Peyer's patch (tissue), 4 donors: Measurements from ENCODE around the gene MACO1. TPM values are rescaled to one million over a fixed set of nuclear protein-coding genes. Genes with fewer than 3 reads are reported as not detected.
"Not testable (repeated sequence)": the region's sequence is repeated elsewhere in the genome, so short reads cannot be mapped to it uniquely, and the experiment has no call there.

Source experiments
- DNase-seq, 3 donors: peaks; one replicate each; pipeline ENCODE4 v3.0.0-alpha.2; 2017 to 2019
- H3K27ac ChIP-seq, 4 donors: fragments of 200-600 bp; sonication (generic); one replicate each; pipeline ENCODE4 v1.5.1; 2016 to 2019
- H3K27me3 ChIP-seq, 2 donors: fragments of 200-600 bp; sonication (generic); one replicate each; pipeline ENCODE4 v1.5.1; 2019
- H3K36me3 ChIP-seq, 3 donors: fragments of 200-600 bp; sonication (generic); one replicate each; pipeline ENCODE4 v1.5.1; 2016 to 2019
- H3K4me1 ChIP-seq, 4 donors: fragments of 200-600 bp; sonication (generic); one replicate each; pipeline ENCODE4 v1.5.1; 2016 to 2019
- H3K4me3 ChIP-seq, 4 donors: fragments of 200-600 bp; sonication (generic); 1 replicate in 3 of 4; 2 replicates in 1 of 4; pipeline ENCODE4 v1.5.1; 2016 to 2019; ENCODE audit warnings: mild to moderate bottlenecking in 1 of 4
- H3K9me3 ChIP-seq, 4 donors: fragments of 200-600 bp; sonication (generic); one replicate each; pipeline ENCODE4 v1.5.1; 2016 to 2019; ENCODE audit warnings: mild to moderate bottlenecking in 1 of 4
- total RNA-seq, 4 donors: library from RNA; depleted of rRNA; stranded (reverse); fragments of >200 nt; gene quantifications; one replicate each; pipeline ENCODE4 v1.1.0, GENCODE V29; 2016
- TF ChIP-seq, protein P1 (sequence below), 6 experiments: fragments of 450-650 bp in 4 of 6; fragments of 200-600 bp in 2 of 6; sonication (generic) in 1 of 6; IDR thresholded peaks; one replicate each; pipeline ENCODE4 v1.5.1; 2017 to 2019; ENCODE audit warnings: antibody characterized with exemption in 6 of 6, mild to moderate bottlenecking in 3 of 6, moderate library complexity in 1 of 6

The MACO1 gene
- total RNA-seq, 4 donors from 2014 or later: 17.7 to 25.6 (median 22.8) TPM

DNA sequence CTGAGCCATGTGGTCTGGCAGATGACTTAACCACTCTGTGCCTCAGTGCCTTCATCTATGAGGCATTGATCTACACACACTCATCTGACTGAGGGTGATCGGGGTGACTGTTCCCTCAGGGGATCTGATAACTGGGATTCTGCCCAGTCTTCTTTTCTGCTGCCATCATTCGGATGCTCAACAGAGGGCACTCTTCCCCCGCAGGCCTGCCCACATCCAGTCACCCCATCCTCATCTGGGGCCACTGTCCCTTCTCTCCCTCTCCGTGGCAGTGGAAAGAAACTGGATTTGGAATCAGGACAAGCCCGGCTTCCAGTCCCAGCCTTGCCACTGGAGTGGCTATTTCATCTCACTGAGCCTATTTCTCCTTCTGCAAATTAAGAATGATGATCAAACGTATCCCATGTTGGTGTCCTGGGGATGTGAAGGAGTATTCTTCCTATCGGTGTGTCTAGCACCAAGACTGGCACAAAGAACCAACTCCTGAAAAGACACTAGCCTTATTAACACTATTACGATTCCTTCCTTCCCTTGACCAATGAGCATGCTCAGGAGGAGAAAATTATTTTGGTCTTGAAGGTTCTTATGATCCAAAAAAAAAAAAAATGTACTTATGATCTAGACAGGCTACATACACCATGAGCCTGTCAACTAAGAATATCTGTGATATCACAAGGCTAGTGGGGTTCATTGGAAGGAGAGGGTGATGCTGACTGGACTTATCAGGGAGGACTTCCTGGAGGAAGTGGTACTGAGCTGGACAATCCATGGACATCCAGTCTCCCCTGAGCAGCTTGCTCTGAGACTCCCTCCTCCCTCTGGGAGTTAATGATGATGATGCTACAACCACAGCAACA, 27.5 kb upstream of the MACO1 start:
- TF ChIP-seq, protein P1, sequence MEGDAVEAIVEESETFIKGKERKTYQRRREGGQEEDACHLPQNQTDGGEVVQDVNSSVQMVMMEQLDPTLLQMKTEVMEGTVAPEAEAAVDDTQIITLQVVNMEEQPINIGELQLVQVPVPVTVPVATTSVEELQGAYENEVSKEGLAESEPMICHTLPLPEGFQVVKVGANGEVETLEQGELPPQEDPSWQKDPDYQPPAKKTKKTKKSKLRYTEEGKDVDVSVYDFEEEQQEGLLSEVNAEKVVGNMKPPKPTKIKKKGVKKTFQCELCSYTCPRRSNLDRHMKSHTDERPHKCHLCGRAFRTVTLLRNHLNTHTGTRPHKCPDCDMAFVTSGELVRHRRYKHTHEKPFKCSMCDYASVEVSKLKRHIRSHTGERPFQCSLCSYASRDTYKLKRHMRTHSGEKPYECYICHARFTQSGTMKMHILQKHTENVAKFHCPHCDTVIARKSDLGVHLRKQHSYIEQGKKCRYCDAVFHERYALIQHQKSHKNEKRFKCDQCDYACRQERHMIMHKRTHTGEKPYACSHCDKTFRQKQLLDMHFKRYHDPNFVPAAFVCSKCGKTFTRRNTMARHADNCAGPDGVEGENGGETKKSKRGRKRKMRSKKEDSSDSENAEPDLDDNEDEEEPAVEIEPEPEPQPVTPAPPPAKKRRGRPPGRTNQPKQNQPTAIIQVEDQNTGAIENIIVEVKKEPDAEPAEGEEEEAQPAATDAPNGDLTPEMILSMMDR (IDR thresholded peaks at IDR 0.05): peak in 1 of 6 experiments; percentile 35
- H3K27me3 ChIP-seq, H3K36me3 ChIP-seq, H3K9me3 ChIP-seq, H3K27ac ChIP-seq, H3K4me3 ChIP-seq, DNase-seq, H3K4me1 ChIP-seq: not testable (repeated sequence)

DNA sequence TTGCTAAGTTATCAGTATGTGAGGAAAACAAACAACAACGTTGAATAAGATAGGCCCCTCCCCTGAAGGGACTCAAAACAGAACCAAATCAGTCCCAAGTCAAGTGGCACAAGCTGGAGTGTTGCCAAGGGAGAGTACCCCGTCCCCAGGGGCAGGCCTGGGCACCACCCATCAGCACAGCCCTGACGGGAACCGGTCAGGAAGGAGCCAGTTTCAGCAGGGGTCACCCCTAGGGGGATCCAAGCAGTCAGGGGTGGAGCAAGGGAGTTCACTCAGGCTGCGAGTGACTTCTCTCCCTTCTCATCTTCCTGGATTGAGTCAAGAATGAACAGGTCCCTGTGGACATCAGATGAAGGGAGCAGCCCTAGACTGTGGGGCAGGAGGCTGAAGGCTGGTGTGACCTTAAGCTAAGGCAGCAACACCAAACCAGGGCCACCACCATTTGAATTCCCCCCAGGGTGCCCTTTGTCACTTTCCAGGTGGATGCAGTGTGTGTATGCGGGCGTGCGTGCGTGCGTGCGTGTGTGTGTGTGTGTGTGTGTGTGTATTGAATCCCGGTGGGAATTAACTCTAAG, 24.9 kb upstream of the MACO1 start:
- not testable (repeated sequence) for DNase-seq, H3K4me3 ChIP-seq, H3K27ac ChIP-seq, H3K27me3 ChIP-seq, H3K9me3 ChIP-seq, H3K4me1 ChIP-seq, H3K36me3 ChIP-seq

DNA sequence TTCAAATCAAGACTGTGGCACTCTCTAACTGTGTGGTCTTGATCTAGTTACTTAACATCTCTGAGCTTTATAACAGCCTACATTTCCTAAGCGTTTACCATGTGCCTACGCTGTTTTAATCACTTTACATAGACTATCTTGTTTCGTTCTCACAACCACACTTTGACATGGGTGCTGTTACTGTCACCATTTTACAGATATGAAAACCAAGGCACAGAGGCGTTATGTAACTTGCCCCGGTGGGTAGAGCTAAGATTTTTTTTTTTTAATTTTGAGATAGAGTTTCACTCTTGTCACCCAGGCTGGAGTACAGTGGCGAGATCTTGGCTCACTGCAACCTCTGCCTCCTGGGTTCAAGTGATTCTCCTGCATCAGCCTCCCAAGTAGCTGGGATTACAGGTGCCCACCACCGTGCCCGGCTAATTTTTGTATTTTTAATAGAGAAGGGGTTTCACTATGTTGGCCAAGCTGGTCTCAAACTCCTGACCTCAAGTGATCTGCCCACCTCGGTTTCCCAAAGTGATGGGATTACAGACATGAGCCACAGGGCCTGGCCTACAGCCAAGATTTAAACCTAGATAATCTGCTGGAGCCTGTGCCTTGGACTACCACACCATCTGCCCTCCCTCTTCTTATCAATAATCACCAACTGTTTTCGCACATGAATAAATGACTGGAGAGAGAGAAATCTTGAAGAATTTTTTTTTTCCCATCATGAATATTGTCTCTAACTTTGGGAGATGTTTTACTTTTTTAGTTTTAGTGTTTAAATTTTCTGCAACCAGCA, 20.9 kb upstream of the MACO1 start:
- H3K4me1 ChIP-seq, H3K27ac ChIP-seq, H3K36me3 ChIP-seq, H3K9me3 ChIP-seq, H3K4me3 ChIP-seq, DNase-seq, H3K27me3 ChIP-seq: not testable (repeated sequence)

DNA sequence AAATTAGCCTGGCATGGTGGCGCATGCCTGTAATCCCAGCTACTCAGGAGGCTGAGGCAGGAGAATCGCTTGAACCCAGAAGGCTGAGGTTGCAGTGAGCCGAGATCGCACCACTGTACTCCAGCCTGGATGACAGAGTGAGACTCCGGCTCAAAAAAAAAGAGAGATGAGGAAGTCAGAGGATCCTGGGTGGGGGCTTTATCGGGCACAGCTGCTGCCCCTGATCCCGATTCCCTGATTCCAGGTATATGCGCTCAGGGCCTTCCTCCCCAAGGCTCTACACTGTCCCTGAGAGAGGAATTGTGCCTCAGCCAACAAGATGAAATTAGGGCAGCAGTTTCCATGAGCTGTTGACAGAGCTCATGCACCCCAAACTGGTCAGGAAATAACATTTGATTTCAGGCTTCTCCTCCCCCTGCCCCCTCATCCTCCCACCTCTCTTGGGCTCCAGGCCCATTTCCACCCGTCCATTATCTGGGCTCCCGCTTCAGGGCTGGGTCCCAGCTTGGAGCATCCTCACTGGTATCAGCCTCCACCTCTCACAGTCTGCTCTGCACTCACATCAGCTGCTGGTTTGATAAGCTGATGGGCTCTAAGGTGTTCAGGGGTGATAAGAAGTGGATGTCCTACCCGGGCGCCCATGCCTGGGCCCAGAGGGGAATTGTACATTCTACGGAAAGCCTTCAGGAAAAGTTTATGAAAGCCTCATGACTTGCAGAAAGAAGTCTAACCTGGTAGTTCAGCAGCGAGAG, 17.6 kb upstream of the MACO1 start:
- DNase-seq, H3K27ac ChIP-seq, H3K27me3 ChIP-seq, H3K4me3 ChIP-seq, H3K4me1 ChIP-seq, H3K9me3 ChIP-seq, H3K36me3 ChIP-seq: not testable (repeated sequence)

DNA sequence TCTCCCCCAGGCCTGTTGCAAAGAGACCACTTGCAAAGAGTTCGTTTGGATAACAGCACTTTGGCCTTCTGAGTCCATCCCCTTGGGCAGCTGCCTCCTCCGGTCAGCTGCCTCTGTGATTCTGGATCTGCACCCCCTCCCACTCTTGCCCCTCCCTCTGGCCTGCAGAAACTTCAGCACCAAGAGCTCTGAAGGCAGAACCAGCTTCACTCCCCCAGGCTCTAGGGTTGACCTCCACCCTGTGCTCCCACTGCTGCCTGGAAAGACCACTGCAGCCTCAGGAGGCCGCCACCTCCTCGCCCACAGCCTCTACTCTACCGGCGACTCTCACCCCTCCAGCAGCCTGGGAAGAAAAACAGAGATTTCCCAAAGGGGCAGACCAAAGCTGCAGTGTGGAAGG, 16.5 kb upstream of the MACO1 start:
- not testable (repeated sequence) for DNase-seq, H3K4me3 ChIP-seq, H3K27me3 ChIP-seq, H3K36me3 ChIP-seq, H3K27ac ChIP-seq, H3K9me3 ChIP-seq, H3K4me1 ChIP-seq

DNA sequence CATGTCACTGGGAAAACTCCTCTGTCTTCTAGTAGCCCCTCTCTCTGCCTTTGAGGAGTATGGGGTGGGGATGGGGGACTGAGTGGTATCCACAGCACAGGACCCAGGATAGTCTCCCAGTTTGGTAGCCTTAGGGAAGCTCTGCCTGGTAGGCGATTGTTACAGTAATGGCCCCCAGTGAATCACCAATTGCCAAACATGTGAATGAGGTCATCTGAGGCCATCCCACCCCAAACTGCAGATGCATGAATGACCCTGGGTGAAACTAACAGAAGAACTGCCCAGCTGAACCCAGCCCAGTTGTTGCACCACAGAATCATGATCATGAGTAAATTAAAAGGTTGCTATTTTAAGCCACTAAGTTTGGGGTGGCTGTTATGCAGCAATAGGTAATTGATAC, 16.1 kb upstream of the MACO1 start:
- not testable (repeated sequence) for H3K4me3 ChIP-seq, H3K27me3 ChIP-seq, DNase-seq, H3K9me3 ChIP-seq, H3K27ac ChIP-seq, H3K4me1 ChIP-seq, H3K36me3 ChIP-seq

DNA sequence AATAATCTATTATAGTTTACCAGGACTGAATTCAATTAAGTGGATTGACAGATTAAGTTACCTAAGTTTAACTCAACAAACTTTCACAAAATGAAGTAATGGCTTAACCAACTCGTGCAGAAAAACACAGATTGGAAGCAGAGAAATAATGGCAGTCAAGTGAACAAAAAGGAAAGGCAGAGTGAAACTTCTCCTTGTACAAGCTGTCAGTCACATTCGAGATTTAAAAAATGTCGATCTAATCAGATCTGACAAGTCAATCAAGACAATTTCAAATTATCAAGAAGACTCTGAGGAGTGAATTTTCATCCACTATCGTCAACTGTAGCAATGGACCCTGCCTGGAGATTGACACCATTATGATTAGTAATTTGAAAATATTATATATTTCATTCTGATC, 13.4 kb upstream of the MACO1 start:
- DNase-seq, H3K27ac ChIP-seq, H3K4me1 ChIP-seq, H3K27me3 ChIP-seq, H3K36me3 ChIP-seq, H3K4me3 ChIP-seq, H3K9me3 ChIP-seq: not testable (repeated sequence)

DNA sequence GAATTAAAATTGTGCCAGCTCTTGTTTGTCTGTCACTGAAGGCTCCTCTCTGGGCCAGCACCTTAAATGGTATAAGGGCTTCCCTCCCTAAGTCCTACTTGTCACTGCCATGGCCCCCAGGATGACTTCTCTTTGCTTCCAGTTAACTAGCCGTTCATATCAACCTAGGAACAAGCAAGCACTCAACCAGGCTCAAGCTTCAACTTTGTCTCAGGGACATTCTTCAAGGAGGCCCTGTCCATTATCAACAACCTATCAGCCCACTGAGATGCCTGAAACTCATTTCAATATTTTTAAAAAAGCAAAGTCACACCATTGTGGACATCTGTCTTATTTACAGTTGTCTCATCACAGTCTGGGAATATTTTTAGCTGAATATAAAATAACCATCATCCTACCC, 11.4 kb upstream of the MACO1 start:
- H3K4me1 ChIP-seq, H3K9me3 ChIP-seq, H3K27me3 ChIP-seq, H3K27ac ChIP-seq, H3K36me3 ChIP-seq, H3K4me3 ChIP-seq, DNase-seq: not testable (repeated sequence)

DNA sequence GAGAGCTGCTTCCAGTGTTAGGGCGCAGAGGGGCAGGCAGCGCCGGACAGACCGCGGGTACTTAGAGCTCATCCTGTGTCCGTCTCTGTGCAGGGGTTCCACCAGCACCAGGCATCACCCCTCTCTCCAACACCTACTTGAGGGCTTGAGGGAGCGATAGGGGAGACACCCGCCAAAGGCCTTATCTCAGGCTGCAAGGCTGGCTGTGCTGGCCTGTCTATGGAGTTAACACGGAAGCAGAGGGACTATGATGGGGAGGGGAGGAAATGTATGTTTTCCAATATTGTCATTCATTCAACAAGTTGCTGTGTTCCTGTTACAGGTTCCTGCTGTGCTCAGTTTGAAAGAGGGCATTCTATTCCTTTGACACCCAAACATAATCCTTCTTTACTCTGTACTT, 10.0 kb upstream of the MACO1 start, which contains the start of gene RHCE:
Gene RHCE, minus strand, starts transcription at position 111 of the 400 bp plus-strand sequence. Its CDS starts 39 bp downstream, at position 72.
- H3K9me3 ChIP-seq, H3K4me1 ChIP-seq, H3K27me3 ChIP-seq, DNase-seq, H3K36me3 ChIP-seq, H3K27ac ChIP-seq, H3K4me3 ChIP-seq: not testable (repeated sequence)

DNA sequence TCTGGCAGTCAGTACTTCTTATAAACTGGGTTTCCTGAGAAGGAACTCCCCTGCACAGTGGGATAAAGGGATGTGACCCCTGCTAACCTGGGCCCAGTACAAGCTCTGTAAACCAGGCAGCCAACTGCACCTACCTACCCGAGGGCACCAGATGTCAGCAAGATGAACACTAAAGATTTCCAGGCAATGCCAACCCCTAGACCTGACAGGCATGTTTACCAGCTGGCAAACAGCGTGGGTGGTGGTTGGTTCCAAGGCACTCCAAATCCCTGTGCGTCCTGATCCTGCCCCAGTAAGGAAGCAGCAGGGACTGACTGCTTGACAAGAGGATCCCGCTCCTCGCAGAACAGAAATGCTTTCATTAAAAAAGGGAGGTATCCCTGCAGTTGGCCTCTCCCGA, 7.5 kb upstream of the MACO1 start:
- H3K4me3 ChIP-seq, H3K27ac ChIP-seq, DNase-seq, H3K27me3 ChIP-seq, H3K9me3 ChIP-seq, H3K4me1 ChIP-seq, H3K36me3 ChIP-seq: not testable (repeated sequence)
